Testis (tissue), 3 donors: Measurements from ENCODE around the gene EIF2B4. TPM values are rescaled to one million over a fixed set of nuclear protein-coding genes. Genes with fewer than 3 reads are reported as not detected.

Experiments
- DNase-seq: peaks from one replicate; pipeline ENCODE4 v3.0.0-alpha.2; 2019
- H3K27ac ChIP-seq, 2 donors: fragments of 200-600 bp; sonication (generic); one replicate each; pipeline ENCODE4 v1.5.1; 2019
- H3K27me3 ChIP-seq: fragments of 200-600 bp; sonication (generic); one replicate; pipeline ENCODE4 v1.5.1; 2019
- H3K36me3 ChIP-seq: fragments of 200-600 bp; sonication (generic); one replicate; pipeline ENCODE4 v1.5.1; 2017; ENCODE audit warnings: low read depth; ENCODE audit errors: missing control alignments
- H3K4me1 ChIP-seq: fragments of 200-600 bp; sonication (generic); one replicate; pipeline ENCODE4 v1.5.1; 2019
- H3K4me3 ChIP-seq, 2 donors: fragments of 200-600 bp; sonication (generic); one replicate each; pipeline ENCODE4 v1.5.1; 2017 to 2019
- H3K9me3 ChIP-seq: fragments of 200-600 bp; sonication (generic); one replicate; pipeline ENCODE4 v1.5.1; 2017
- CTCF ChIP-seq, 3 experiments: fragments of 450-650 bp in 2 of 3; fragments of 200-600 bp in 1 of 3; sonication (generic) in 1 of 3; IDR thresholded peaks; one replicate each; pipeline ENCODE4 v1.5.1; 2016 to 2019; ENCODE audit warnings: antibody characterized with exemption in 3 of 3, mild to moderate bottlenecking in 2 of 3, moderate library complexity in 1 of 3
- POLR2A ChIP-seq: fragments of 450-650 bp; IDR thresholded peaks from one replicate; pipeline ENCODE4 v1.6.1; 2017; ENCODE audit warnings: antibody characterized with exemption, mild to moderate bottlenecking, moderate library complexity
- WGBS, 2 donors: methylation state at CpG; one replicate each; pipeline ENCODE4 v1.1.5; 2018; 5-methylcytosine and 5-hydroxymethylcytosine counted together
- intact Hi-C: fragments of 100-400 bp; cut with DNase I; formaldehyde crosslinking; loops from one replicate; pipeline ENCODE4 v1.15.1; 2023; ENCODE audit warnings: low total_unique reads
- polyA plus RNA-seq: library from polyadenylated mRNA; stranded (reverse); fragments of 350-450 nt; fragmentation: Illumina TruSeq; extraction: RNeasy Lipid Tissue Mini Kit (QIAGEN cat#74804); gene quantifications from one replicate; pipeline ENCODE4 v1.2.3, GENCODE V29; 2014; ENCODE audit warnings: low read depth, low replicate concordance; ENCODE audit not compliant: insufficient read depth
- total RNA-seq, 2 donors: library from RNA; depleted of rRNA; stranded (reverse); fragments of >200 nt; gene quantifications; one replicate each; pipeline ENCODE4 v1.2.3, GENCODE V29; 2016

Gene EIF2B4
- total and polyA plus RNA-seq, 3 donors from 2014 or later: 59.4 to 111 (median 67.7) TPM

- WGBS, 2 donors: 63 to 77% methylated on average over 2 of the region's 2 CpGs
- peak overlapping the region; percentile 81 to 91 for H3K27ac ChIP-seq
- no peaks in the 10 kb centered on the region for H3K36me3 ChIP-seq
- no peak for DNase-seq
- TF ChIP-seq CTCF (IDR thresholded peaks at IDR 0.05) (no peak), POLR2A (no peak)
- H3K4me3 ChIP-seq: peak overlapping the region in 1 of 2 donors; percentile 81
- peaks cover 8% of the 10 kb centered on the region for H3K4me1 ChIP-seq
- no peaks in the 10 kb centered on the region for H3K27me3 ChIP-seq
- H3K9me3 ChIP-seq: no peaks in the 10 kb centered on the region
- intact Hi-C loops: no loop called here
These were observed 9.3 kb upstream of the EIF2B4 start for GRCh38 chr2:27379383-27379835.

GRCh38 chr2:27378809-27379290, 8.7 kb upstream of the EIF2B4 start:
- intact Hi-C loops: no loop called here
- Histone ChIP-seq H3K36me3 (no peaks in the 10 kb centered on the region), H3K4me3 (no peak overlapping the region), H3K27ac (no peak overlapping the region), H3K9me3 (no peaks in the 10 kb centered on the region), H3K4me1 (peaks cover 8% of the 10 kb centered on the region), H3K27me3 (no peaks in the 10 kb centered on the region)
- no peak for TF ChIP-seq CTCF (IDR thresholded peaks at IDR 0.05)
- no peak for TF ChIP-seq POLR2A
- no peak for DNase-seq
- WGBS, 2 donors: 83 to 88% methylated on average over 5 to 8 of the region's 9 CpGs

GRCh38 chr2:27378096-27378808, 8.1 kb upstream of the EIF2B4 start:
- Histone ChIP-seq H3K9me3 (no peaks in the 10 kb centered on the region), H3K27me3 (no peaks in the 10 kb centered on the region), H3K36me3 (no peaks in the 10 kb centered on the region), H3K27ac (no peak overlapping the region), H3K4me3 (no peak overlapping the region), H3K4me1 (peaks cover 8% of the 10 kb centered on the region)
- WGBS, 2 donors: 76 to 77% methylated on average over 7 to 29 of the region's 29 CpGs
- intact Hi-C loops: no loop called here
- DNase-seq: no peak
- no peak for TF ChIP-seq POLR2A

GRCh38 chr2:27377618-27378095, 7.5 kb upstream of the EIF2B4 start:
- Histone ChIP-seq H3K4me1 (peaks cover 8% of the 10 kb centered on the region), H3K4me3 (no peak overlapping the region), H3K27me3 (no peaks in the 10 kb centered on the region), H3K27ac (no peak overlapping the region), H3K9me3 (no peaks in the 10 kb centered on the region), H3K36me3 (no peaks in the 10 kb centered on the region)
- DNase-seq: no peak
- 87 to 90% methylated on average over 13 to 18 of the region's 18 CpGs for WGBS, 2 donors
- no peak for TF ChIP-seq CTCF (IDR thresholded peaks at IDR 0.05)
- no peak for TF ChIP-seq POLR2A
- intact Hi-C loops: no loop called here

GRCh38 chr2:27376866-27377617, 6.9 kb upstream of the EIF2B4 start:
- H3K4me1 ChIP-seq: peaks cover 13% of the 10 kb centered on the region
- 56 to 64% methylated on average over 8 to 10 of the region's 10 CpGs for WGBS, 2 donors
- intact Hi-C loops: no loop called here
- no peak overlapping the region for H3K27ac ChIP-seq
- DNase-seq: no peak
- no peak for TF ChIP-seq POLR2A
- H3K27me3 ChIP-seq: no peaks in the 10 kb centered on the region
- no peak overlapping the region for H3K4me3 ChIP-seq
- no peaks in the 10 kb centered on the region for H3K36me3 ChIP-seq
- H3K9me3 ChIP-seq: no peaks in the 10 kb centered on the region
